Type B pancreatic cell (in vitro differentiated cells): ENCODE results near the gene PRTG. TPM values are rescaled to one million over a fixed set of nuclear protein-coding genes. Genes with fewer than 3 reads are reported as not detected.

Experiments used
- DNase-seq: peaks from one replicate; pipeline ENCODE4 v3.0.0; 2021; ENCODE audit warnings: mixed read lengths; ENCODE audit not compliant: unreplicated experiment; ENCODE audit errors: extremely low spot score
- H3K27ac Mint-ChIP-seq: 2 replicates; pipeline ENCODE4 v1.8.0; 2021; ENCODE audit warnings: mild to moderate bottlenecking, mixed read lengths
- H3K27me3 Mint-ChIP-seq: 2 replicates; pipeline ENCODE4 v1.8.0; 2021; ENCODE audit warnings: mixed read lengths
- H3K36me3 Mint-ChIP-seq: 2 replicates; pipeline ENCODE4 v1.8.0; 2021; ENCODE audit warnings: mixed read lengths
- H3K4me1 Mint-ChIP-seq: one replicate; pipeline ENCODE4 v1.8.0; 2021; ENCODE audit warnings: mixed read lengths; ENCODE audit not compliant: unreplicated experiment
- H3K4me3 Mint-ChIP-seq: 2 replicates; pipeline ENCODE4 v1.8.0; 2021; ENCODE audit warnings: mild to moderate bottlenecking, mixed read lengths
- H3K9me3 Mint-ChIP-seq: 2 replicates; pipeline ENCODE4 v1.8.0; 2021; ENCODE audit warnings: mixed read lengths
- total RNA-seq: library from RNA; stranded (reverse); gene quantifications from 2 replicates; pipeline ENCODE4 v1.2.1, GENCODE V29; 2021; ENCODE audit warnings: low replicate concordance
- TF ChIP-seq, protein P1 (sequence below): fragments of 200-600 bp; sonication (generic); conservative IDR thresholded peaks from 2 replicates; pipeline ENCODE4 v1.5.0; 2021; ENCODE audit warnings: antibody characterized with exemption, mild to moderate bottlenecking

PRTG gene
- total RNA-seq, 1 donor from 2014 or later, result 51.7 TPM

DNA sequence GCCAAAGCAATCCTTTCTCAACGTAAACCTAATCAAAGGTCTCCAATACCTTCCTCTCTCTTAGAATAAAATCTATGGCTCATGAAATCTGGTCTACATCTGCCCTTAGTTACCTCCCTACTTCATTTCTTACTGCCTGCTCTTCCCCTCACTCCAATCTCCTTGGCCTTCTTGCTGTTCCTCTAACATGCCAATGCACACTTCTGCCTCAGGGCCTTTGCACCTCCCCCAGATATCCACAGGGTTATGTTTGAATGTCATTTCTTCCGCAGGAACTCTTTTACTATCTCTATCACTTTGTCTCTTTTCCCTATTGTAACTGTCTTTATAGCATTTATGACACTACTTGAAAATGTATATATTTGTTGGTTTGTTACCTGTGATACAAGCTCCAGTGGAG is 110.5 kb downstream of the PRTG start:
- Mint-ChIP-seq H3K4me3 (no peak overlapping the region), H3K27ac (no peak overlapping the region), H3K36me3 (peaks cover 13% of the 10 kb centered on the region), H3K9me3 (no peaks in the 10 kb centered on the region), H3K27me3 (no peaks in the 10 kb centered on the region), H3K4me1 (no peaks in the 10 kb centered on the region)
- TF ChIP-seq, protein P1, sequence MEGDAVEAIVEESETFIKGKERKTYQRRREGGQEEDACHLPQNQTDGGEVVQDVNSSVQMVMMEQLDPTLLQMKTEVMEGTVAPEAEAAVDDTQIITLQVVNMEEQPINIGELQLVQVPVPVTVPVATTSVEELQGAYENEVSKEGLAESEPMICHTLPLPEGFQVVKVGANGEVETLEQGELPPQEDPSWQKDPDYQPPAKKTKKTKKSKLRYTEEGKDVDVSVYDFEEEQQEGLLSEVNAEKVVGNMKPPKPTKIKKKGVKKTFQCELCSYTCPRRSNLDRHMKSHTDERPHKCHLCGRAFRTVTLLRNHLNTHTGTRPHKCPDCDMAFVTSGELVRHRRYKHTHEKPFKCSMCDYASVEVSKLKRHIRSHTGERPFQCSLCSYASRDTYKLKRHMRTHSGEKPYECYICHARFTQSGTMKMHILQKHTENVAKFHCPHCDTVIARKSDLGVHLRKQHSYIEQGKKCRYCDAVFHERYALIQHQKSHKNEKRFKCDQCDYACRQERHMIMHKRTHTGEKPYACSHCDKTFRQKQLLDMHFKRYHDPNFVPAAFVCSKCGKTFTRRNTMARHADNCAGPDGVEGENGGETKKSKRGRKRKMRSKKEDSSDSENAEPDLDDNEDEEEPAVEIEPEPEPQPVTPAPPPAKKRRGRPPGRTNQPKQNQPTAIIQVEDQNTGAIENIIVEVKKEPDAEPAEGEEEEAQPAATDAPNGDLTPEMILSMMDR, result no peak
- DNase-seq, result no peak

DNA sequence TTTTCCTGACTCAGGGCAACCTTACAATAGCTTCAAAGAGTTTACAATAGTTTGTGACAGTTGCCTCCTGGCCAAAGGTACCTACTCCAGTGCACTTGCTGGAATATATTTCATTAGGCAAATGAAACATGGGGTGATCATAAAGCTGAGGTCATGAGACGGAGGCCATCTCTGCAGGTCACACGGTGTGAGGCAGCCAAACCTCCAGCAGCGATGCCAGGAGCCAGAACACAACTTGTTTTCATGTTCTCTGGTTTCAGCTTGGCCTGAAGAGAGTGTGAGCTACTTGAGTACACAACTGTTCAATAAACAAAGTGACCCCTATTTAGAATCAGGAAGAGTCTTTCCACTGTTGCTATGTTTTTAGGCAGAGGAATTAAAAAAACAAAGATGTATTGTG is 112.1 kb downstream of the PRTG start:
- peaks cover 9% of the 10 kb centered on the region for H3K36me3 Mint-ChIP-seq
- no peaks in the 10 kb centered on the region for H3K4me1 Mint-ChIP-seq
- no peaks in the 10 kb centered on the region for H3K9me3 Mint-ChIP-seq
- no peaks in the 10 kb centered on the region for H3K27me3 Mint-ChIP-seq
- no peak for DNase-seq
- H3K4me3 Mint-ChIP-seq, result no peak overlapping the region
- no peak overlapping the region for H3K27ac Mint-ChIP-seq
- TF ChIP-seq, protein P1, result no peak

DNA sequence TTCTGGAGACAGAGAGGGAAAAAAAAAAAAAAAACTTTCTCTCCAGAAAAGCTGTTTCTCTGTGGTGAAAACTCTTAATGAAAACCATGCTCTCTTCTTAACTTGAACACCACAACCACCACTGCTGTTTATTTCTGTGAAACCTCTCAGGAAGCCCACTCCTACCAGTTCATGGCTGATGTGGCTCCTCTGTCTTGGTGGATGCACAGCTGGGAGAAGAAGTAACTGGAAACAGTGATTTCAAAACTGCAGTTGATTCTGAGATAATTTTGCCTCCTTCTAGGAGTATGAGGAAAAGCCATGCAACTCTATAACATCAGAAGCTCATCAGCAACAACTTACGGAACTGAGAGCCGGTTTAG is 114.6 kb downstream of the PRTG start:
- no peak for DNase-seq
- Mint-ChIP-seq H3K4me3 (no peak overlapping the region), H3K27me3 (no peaks in the 10 kb centered on the region), H3K27ac (no peak overlapping the region), H3K9me3 (no peaks in the 10 kb centered on the region), H3K4me1 (no peaks in the 10 kb centered on the region), H3K36me3 (peaks cover 5% of the 10 kb centered on the region)
- TF ChIP-seq, protein P1, result no peak

DNA sequence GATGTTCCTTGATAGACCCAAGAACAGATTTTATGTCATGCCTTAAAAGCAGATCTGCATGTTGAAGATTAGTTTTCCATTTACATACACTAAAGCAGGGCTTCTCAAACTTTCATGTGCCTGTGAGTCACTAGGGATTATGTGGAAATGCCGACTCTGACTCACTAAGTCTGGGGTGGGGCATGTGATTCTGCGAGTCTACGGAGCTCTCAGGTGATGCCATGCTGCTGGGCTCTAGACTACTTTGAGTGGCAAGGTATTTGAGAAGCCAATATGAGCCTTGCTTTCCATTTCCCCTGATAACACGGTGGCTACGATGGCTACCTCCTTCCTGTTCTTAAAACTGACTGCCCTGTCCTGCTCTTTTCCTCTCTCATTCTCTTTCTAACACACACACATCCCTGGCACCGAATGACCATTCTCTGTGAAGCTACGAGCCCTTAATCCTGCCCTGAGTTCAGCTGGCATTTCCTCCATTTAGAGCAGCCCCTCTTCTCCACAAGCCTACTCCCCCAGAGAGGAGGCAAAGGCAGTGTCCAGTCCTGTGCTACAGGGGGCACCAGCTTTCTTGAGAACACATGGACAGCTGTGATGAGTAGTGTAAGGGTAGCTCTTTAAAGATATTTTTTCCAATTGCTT is 115.1 kb downstream of the PRTG start:
- Mint-ChIP-seq H3K9me3 (no peaks in the 10 kb centered on the region), H3K4me1 (no peaks in the 10 kb centered on the region), H3K27ac (no peak overlapping the region), H3K36me3 (peaks cover 5% of the 10 kb centered on the region), H3K27me3 (no peaks in the 10 kb centered on the region), H3K4me3 (no peak overlapping the region)
- DNase-seq, result no peak
- TF ChIP-seq, protein P1, result no peak

DNA sequence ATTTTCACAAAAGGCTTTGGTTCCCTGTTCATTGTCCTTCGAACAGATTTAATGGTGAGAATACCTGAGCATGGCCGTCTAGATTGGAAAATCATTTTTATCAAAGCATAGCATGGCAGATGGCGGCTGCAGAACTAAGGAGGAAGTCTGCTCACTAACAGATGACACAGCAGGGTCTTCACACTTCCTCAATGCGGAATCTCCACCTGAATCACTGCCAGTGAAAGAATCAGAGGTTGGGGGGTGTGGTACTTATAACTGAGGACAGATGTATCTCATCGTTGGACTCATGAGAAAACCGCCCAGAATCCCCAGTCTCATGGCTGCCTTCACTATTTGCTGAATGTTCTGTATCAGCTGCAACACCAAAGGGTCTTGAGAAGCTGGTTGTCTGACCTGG is 123.2 kb downstream of the PRTG start:
- no peaks in the 10 kb centered on the region for H3K27me3 Mint-ChIP-seq
- no peaks in the 10 kb centered on the region for H3K36me3 Mint-ChIP-seq
- no peak overlapping the region for H3K4me3 Mint-ChIP-seq
- no peak overlapping the region for H3K27ac Mint-ChIP-seq
- peaks cover 9% of the 10 kb centered on the region for H3K4me1 Mint-ChIP-seq
- TF ChIP-seq, protein P1, result no peak
- no peaks in the 10 kb centered on the region for H3K9me3 Mint-ChIP-seq
- no peak for DNase-seq

DNA sequence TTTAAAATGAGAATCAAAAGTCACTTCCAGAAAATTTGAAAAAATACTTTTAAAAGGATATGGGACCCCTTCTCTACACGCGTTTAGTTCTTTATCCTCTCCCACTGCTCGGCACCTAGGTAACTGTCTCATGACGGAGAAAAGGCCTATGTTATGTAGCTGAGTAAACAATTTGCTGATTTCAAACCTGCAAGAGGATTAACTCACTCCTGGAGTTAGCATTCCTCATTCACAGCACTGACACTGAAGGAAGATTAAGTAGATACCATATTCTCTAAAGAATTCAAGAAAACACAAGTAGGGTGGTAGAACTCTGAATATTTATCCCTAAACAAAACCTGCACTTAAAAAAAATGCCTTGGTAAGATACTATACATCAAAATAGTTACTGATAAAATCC is 124.6 kb downstream of the PRTG start:
- TF ChIP-seq, protein P1, result no peak
- Mint-ChIP-seq H3K36me3 (peaks cover 6% of the 10 kb centered on the region), H3K4me1 (peaks cover 9% of the 10 kb centered on the region), H3K9me3 (no peaks in the 10 kb centered on the region), H3K27me3 (no peaks in the 10 kb centered on the region), H3K4me3 (no peak overlapping the region), H3K27ac (peak overlapping the region; percentile 4)
- no peak for DNase-seq
